Skeletal muscle satellite cell (primary cell): ENCODE data around the gene MINDY1.

Source experiments
- H3K27me3 ChIP-seq: 2 replicates; pipeline ENCODE4 v1.7.0; 2013; ENCODE audit warnings: low read length; ENCODE audit not compliant: control insufficient read depth, insufficient read depth
- H3K36me3 ChIP-seq: 2 replicates; pipeline ENCODE4 v1.7.0; 2013; ENCODE audit warnings: mild to moderate bottlenecking, control low read depth, low read length; ENCODE audit not compliant: insufficient read depth
- H3K4me1 ChIP-seq: 2 replicates; pipeline ENCODE4 v1.7.0; 2013; ENCODE audit warnings: low read length; ENCODE audit not compliant: control insufficient read depth, insufficient read depth
- H3K4me2 ChIP-seq: 2 replicates; pipeline ENCODE4 v1.7.0; 2013; ENCODE audit warnings: mild to moderate bottlenecking, low read length
- H3K4me3 ChIP-seq: 2 replicates; pipeline ENCODE4 v1.7.0; 2013; ENCODE audit warnings: low read length
- H3K9ac ChIP-seq: 2 replicates; pipeline ENCODE4 v1.7.0; 2013; ENCODE audit warnings: mild to moderate bottlenecking, low read depth, low read length, moderate library complexity
- H3K9me3 ChIP-seq: replicated peaks from 2 replicates; pipeline ENCODE4 v1.7.0; 2013; ENCODE audit warnings: mild to moderate bottlenecking, control low read depth, low read length

Gene MINDY1

GRCh38 chr1:151043163-151043562, 36.5 kb upstream of the MINDY1 start:
- H3K4me1 ChIP-seq = peaks cover 8% of the 10 kb centered on the region
- no peak overlapping the region for H3K9ac ChIP-seq
- no peaks in the 10 kb centered on the region for H3K9me3 ChIP-seq
- no peaks in the 10 kb centered on the region for H3K36me3 ChIP-seq
- no peaks in the 10 kb centered on the region for H3K27me3 ChIP-seq
- no peak overlapping the region for H3K4me2 ChIP-seq
- no peak overlapping the region for H3K4me3 ChIP-seq

GRCh38 chr1:151039521-151039920, 32.8 kb upstream of the MINDY1 start:
- Histone ChIP-seq H3K4me1 (no peaks in the 10 kb centered on the region), H3K36me3 (peaks cover 7% of the 10 kb centered on the region), H3K4me3 (no peak overlapping the region), H3K9ac (no peak overlapping the region), H3K9me3 (no peaks in the 10 kb centered on the region), H3K4me2 (no peak overlapping the region), H3K27me3 (no peaks in the 10 kb centered on the region)

- Histone ChIP-seq H3K4me1 (no peaks in the 10 kb centered on the region), H3K27me3 (no peaks in the 10 kb centered on the region), H3K36me3 (peaks cover 16% of the 10 kb centered on the region), H3K4me2 (no peak overlapping the region), H3K9me3 (no peaks in the 10 kb centered on the region), H3K4me3 (no peak overlapping the region), H3K9ac (no peak overlapping the region)
Observed at GRCh38 chr1:151037032-151037431, 30.3 kb upstream of the MINDY1 start.

GRCh38 chr1:151036356-151036755, 29.7 kb upstream of the MINDY1 start, which contains the start of gene BNIPL:
BNIPL (plus strand) TSS chr1:151036586; CDS start chr1:151036726, 140 bp downstream.
- H3K4me3 ChIP-seq = no peak within 1 kb of the TSS
- H3K27me3 ChIP-seq = no peaks in the 10 kb centered on the region
- H3K9ac ChIP-seq = no peak within 1 kb of the TSS
- no peaks in the 10 kb centered on the region for H3K9me3 ChIP-seq
- no peak within 1 kb of the TSS for H3K4me2 ChIP-seq
- peaks cover 16% of the 10 kb centered on the region for H3K36me3 ChIP-seq
- no peaks in the 10 kb centered on the region for H3K4me1 ChIP-seq

GRCh38 chr1:151035167-151035566, 28.5 kb upstream of the MINDY1 start:
- Histone ChIP-seq H3K4me3 (no peak overlapping the region), H3K4me2 (no peak overlapping the region), H3K9ac (no peak overlapping the region), H3K4me1 (no peaks in the 10 kb centered on the region), H3K27me3 (no peaks in the 10 kb centered on the region), H3K36me3 (peaks cover 21% of the 10 kb centered on the region), H3K9me3 (no peaks in the 10 kb centered on the region)

- H3K4me1 ChIP-seq = no peaks in the 10 kb centered on the region
- H3K27me3 ChIP-seq = no peaks in the 10 kb centered on the region
- no peak overlapping the region for H3K9ac ChIP-seq
- peaks cover 28% of the 10 kb centered on the region for H3K36me3 ChIP-seq
- no peaks in the 10 kb centered on the region for H3K9me3 ChIP-seq
- H3K4me2 ChIP-seq = no peak overlapping the region
- H3K4me3 ChIP-seq = no peak overlapping the region
Observed at GRCh38 chr1:151032164-151032563, 25.5 kb upstream of the MINDY1 start.

- Histone ChIP-seq H3K27me3 (no peaks in the 10 kb centered on the region), H3K4me2 (no peak overlapping the region), H3K9ac (no peak overlapping the region), H3K36me3 (peaks cover 14% of the 10 kb centered on the region), H3K9me3 (no peaks in the 10 kb centered on the region), H3K4me3 (no peak overlapping the region), H3K4me1 (peaks cover 6% of the 10 kb centered on the region)
Observed at GRCh38 chr1:151026460-151026859, 19.8 kb upstream of the MINDY1 start.

GRCh38 chr1:151024540-151025146, 17.9 kb upstream of the MINDY1 start:
- Histone ChIP-seq H3K36me3 (peaks cover 10% of the 10 kb centered on the region), H3K4me3 (no peak overlapping the region), H3K27me3 (no peaks in the 10 kb centered on the region), H3K4me1 (peaks cover 6% of the 10 kb centered on the region), H3K4me2 (no peak overlapping the region), H3K9ac (no peak overlapping the region), H3K9me3 (no peaks in the 10 kb centered on the region)

GRCh38 chr1:151013518-151013917, 6.8 kb upstream of the MINDY1 start:
- H3K36me3 ChIP-seq = no peaks in the 10 kb centered on the region
- H3K27me3 ChIP-seq = no peaks in the 10 kb centered on the region
- H3K4me2 ChIP-seq = no peak overlapping the region
- H3K4me3 ChIP-seq = no peak overlapping the region
- no peaks in the 10 kb centered on the region for H3K9me3 ChIP-seq
- H3K9ac ChIP-seq = no peak overlapping the region
- H3K4me1 ChIP-seq = peaks cover 17% of the 10 kb centered on the region

- Histone ChIP-seq H3K36me3 (no peaks in the 10 kb centered on the region), H3K9ac (no peak overlapping the region), H3K4me3 (no peak overlapping the region), H3K9me3 (no peaks in the 10 kb centered on the region), H3K4me1 (peaks cover 19% of the 10 kb centered on the region), H3K4me2 (no peak overlapping the region), H3K27me3 (no peaks in the 10 kb centered on the region)
Observed at GRCh38 chr1:151012684-151013471, 6.2 kb upstream of the MINDY1 start.

GRCh38 chr1:151011154-151011850, 4.6 kb upstream of the MINDY1 start:
- no peaks in the 10 kb centered on the region for H3K36me3 ChIP-seq
- H3K4me3 ChIP-seq = no peak overlapping the region
- H3K4me2 ChIP-seq = no peak overlapping the region
- no peaks in the 10 kb centered on the region for H3K9me3 ChIP-seq
- no peak overlapping the region for H3K9ac ChIP-seq
- H3K4me1 ChIP-seq = peaks cover 31% of the 10 kb centered on the region
- no peaks in the 10 kb centered on the region for H3K27me3 ChIP-seq
